ENCODE data around the gene CKAP5.
"Not testable (repeated sequence)": the region's sequence is repeated elsewhere in the genome, so short reads cannot be mapped to it uniquely, and the experiment has no call there.

The CKAP5 gene

DNA sequence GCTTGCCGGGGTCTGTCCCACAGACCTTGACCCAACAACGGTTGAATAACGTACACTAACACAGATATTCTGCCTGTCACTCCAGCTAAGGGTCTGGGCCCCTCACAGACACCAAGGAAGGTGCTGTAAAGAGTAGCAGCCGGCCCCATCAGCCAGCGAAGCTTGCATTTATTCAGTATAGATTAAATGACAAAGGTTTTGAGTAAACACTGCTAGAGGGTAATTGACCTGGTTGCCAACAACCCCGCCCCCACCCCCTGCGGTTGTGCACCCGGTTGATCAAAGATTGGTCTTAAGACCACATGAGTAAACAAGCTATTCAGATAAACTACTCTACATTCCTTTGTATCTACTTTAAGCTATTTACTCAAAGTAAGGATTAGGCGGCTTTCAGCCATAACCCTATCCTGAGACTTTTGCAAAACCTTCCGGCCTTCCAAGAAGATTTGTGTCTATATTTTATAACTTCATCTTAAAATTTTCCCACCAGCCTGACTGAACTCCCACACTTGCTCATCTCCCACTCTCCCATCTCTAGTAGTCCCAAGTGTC is 4.8 kb upstream of the CKAP5 start:
- no peak for DNase-seq

DNA sequence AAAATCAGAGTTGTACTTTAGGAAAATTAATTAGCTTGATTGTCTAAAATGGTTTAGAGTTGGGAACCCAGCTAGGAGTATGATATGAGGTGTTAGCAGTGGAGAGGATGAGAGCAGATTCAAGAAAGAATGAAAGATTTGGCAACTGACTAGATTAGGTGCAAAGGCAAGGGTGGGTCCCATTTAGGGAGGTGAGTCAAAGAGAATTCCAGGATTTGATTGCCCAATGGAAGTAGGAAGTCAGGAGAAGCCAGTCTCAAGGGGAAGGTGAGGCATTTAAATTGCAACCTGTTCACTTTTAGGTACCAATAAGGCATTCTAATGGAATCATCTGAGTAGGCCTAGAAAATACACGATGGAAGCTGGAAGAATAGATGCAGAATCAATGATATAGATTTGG is 3.6 kb upstream of the CKAP5 start:
- DNase-seq, result no peak

DNA sequence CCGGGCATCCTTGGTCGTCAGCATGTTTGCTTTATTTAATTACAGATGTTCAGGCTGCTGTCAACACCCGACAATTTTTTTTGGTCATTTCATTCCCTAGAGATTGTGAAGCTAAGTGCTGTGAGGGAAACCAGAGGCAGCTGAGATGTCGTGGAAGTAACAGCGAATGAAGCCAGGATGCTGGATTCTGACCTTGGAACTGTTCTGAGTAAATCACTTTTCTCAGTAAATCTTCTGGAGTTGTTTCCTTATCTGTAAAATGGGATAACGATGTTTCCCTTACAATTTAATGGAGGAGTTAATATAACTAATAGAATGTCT is 390 bp upstream of the CKAP5 start:
- no peak for DNase-seq

DNA sequence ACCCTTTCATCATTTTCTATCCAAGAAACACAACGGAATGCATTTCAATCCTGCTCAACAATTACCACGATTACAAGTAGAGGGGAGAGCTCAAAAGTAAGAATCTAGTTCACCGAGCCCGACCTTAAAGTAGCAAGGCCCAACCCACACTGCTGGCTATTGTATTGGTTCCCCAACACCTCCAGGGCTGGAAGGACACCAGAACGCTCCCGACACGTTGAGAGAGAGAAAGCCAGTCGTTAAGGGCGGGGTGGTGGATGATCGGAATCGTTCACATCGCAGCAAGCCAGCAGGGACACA is 690 bp downstream of the CKAP5 start:
- DNase-seq, result no peak

DNA sequence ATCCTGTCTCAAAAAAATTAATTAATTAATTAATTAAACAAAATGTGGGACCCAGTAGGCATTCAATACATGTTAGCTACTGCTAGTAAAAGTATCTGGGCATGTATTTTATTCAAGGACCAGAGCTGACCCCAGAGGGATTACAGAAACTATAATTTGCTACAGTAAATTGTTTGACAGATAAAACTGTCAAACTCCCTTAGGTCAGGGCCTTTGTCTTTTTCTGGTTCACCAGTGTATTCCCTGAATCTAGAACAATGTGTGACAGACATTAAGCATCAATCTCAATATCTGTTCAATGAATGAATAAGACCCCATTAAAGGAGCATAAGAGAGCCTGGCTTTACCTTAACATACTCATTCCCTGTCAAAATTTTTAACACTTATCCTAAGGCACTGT is 6.0 kb downstream of the CKAP5 start:
- DNase-seq, result no peak

DNA sequence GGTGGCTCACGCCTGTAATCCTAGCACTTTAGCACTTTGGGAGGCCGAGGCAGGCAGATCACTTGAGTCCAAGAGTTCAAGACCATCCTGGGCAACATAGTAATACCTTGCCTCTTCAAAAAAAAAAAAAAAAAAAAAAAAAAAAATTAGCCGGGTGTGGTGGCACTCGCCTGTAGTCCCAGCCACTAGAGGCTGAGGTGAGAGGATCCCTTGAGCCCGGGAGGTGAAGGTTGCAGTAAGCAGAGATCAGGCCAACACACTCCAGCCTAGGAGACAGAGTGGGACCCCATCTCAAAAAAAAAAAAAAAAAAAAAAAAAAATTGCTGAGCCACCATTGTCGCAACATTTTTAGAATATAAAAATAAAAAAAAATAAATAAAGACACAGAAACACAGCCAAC is 7.6 kb downstream of the CKAP5 start:
- DNase-seq, result no peak

DNA sequence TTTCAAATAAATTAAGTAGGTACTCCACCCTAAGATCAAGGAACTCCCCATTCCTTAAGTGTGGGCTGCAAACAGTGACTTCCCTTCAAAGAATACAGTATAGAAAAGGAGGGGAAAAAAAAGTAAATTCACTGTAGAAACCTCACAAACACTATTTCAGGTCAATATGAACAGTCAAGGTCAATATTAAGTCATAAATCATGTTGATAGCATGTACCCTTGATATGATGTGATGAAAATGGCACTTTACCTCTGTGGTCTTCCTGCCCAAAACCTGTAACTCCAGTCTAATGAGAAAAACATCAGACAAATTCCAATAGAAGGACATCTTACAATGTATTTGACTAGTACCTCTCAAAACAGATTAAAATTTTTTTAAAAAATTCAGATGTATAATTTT is 8.2 kb downstream of the CKAP5 start:
- no peak for DNase-seq

DNA sequence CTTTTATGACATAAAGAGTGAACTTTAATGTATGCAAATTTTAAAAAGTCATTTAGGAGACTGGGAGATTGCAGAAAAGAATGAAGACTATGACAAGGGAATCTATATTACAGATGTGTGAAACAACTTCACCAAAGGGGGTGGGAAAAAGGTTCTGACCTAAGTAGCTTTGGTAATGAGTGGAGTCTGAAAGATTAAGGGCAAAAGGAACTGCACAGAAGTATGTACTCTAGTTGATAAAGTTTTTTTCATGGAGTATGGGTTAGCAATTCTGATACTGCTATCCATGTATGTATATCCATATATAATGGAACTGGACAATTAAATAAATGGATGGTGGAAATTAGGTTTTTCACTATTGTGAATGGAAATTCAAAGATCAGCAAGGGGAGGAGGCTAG is 9.2 kb downstream of the CKAP5 start:
- DNase-seq, result no peak

DNA sequence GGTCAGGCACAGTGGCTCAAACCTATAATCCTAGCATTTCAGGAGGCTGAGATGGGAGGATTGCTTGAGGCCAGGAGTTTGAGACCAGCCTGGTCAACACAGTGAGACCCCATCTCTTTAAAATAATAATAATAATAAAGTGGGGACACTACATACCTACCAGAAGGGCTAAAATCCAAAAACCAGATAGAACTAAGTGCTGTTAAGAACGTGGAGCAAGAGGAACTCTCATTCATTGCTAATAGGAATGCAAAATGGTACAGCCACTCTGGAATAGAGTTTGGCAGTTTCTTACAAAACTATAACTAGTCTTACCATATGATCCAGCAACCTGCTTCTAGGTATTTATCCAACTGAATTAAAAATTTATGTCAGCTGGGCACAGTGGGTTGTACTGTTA is 9.6 kb downstream of the CKAP5 start:
- no peak for DNase-seq

DNA sequence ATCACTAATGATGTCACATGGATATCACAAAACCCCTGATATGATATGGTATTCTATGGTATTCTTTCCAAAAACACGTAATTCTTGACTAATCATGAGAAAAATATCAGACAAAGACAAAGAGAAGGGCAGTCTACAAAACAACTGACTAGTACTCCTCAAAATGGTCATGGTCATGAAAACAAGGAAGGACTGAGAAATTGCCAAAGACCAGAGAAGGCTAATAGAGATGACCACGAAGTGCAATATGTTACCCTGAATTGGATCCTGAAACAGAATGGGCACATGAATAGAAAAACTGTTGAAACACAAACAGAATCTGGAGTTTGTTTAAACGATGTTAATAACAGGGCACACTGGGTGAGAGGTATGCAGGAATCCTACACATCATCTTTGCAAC is 10.2 kb downstream of the CKAP5 start:
- DNase-seq, result peak; percentile 36

DNA sequence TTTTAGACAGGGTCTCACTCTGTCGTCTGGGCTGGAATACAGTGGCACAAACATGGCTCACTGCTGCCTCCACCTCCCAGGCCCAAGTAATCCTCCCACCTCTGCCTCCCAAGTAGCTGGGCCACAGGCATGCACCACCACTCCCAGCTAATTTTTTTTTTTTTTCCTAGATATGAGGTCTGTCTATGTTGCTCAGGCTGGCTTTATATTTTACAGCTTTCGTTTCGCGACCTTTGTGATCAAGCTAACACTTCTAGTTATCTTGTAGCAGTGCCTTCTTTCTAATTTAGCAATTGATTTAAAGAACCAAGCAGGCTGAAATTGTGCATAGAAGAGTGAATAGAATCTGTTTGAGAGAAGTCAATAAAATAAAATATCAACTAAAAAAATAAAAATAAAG is 11.3 kb downstream of the CKAP5 start:
- no peak for DNase-seq

DNA sequence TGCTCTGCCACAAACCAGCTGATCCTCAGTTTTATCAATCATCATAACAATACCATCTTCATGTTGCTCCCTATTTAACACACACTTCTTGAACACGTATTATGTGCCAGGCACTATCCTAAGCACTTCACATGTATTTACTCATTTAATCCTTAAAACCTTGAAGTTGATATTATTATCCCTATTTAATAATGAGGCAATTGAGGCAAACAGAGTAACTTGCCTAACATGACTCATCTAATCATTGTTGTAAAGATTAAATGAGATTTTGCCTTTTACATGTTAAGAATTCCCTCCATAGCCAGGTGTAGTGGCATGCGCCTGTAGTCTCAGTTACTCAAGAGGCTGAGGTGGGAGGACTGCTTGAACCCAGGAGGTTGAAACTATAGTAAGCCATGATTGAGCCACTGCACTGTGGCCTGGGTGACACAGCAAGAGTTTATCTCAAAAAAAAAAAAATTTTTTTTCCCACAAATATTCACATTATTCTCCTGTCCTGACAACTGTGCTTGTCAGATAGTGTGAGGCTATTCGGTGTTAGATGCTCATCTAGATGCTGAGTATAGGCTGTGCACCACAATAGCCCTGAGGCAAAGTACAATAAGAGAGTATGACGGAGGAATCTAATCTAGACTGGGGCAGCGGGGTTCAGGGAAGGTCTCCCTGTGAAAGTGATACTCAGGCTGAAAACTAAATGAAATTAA is 13.4 kb downstream of the CKAP5 start:
- DNase-seq, result no peak

DNA sequence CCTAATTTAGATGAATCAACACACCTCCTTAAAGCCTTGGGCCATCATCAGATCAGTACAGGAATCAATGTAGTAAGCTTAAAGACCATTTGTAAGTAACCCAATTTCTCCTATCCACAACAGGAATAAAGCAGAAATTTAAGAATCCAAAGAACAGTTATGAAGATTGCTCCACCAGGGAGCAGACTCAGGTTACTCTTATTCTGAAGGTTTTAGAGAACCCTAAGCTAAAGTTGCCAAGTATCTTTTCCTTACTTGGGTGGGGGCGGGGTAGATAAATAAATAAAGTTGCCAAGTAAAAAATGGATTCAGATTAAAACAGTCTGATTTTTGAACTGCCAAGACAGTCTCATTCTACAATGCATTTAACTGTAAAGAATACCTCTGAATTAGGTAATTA is 18.1 kb downstream of the CKAP5 start:
- DNase-seq, result no peak

DNA sequence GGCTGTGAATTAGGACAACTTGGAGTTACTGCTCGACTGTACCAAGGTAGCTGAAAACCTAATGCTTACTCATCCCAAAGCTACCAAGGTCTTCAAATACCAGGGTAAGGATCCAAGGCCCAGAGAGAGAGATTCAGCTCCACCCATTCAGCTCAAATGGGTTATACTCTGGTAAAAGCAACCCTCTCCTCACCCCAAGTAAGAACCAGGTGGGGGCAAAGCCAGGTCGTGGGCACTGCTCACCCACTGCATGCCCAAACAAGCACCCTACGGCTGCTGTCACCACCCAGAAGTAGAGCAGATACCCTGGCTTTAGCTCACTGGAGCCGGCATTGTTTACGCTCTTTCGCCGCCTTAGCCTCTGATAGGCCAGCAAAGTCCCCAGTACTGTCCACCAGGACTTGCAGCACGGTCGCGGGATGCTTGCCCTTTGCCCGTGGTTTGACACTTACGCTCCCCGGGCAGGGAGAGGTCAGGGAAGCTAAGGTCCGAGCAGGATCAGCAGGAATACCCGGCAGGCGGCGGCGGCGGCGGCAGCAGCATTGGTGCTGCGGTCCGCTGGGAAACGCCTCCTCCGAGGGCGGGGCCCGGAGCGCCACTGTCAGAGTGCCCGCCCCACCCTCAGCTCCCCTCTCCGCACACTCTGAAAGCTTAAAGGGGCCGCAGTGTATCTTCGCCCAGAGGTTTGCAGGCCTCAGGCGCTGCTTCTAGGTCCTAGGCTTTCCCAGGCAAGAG is 19.6 kb downstream of the CKAP5 start:
- DNase-seq, result peak; percentile 69

DNA sequence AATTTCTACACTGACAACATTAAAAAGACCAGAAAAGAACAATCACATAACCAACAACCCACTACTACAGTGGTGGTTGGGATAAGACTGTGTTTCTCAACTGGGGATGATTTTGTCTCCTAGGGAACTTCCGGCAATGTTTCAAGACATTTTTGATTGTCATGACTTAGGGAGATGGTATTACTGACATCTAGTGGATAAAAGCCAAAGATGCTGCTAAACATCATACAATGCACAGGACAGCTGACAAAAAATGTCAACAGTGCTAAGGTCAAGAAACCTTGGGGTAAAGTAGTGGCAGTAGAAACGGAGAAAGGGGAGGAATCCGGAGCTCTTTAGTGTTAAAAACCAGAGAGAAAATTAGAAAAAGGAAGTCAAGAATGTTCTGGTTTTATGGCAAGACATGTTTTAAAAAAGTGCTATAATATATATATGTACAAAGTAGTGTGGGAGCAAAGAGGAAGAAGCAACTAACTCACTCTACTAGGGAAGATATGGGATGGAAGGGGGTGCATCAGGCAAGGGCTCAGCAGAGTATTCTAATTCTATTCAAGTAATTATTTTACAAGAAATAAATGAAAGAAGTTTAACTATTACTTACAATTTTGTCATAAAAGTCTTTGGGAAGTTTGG is 37.2 kb downstream of the CKAP5 start:
- DNase-seq, result peak; percentile 62

DNA sequence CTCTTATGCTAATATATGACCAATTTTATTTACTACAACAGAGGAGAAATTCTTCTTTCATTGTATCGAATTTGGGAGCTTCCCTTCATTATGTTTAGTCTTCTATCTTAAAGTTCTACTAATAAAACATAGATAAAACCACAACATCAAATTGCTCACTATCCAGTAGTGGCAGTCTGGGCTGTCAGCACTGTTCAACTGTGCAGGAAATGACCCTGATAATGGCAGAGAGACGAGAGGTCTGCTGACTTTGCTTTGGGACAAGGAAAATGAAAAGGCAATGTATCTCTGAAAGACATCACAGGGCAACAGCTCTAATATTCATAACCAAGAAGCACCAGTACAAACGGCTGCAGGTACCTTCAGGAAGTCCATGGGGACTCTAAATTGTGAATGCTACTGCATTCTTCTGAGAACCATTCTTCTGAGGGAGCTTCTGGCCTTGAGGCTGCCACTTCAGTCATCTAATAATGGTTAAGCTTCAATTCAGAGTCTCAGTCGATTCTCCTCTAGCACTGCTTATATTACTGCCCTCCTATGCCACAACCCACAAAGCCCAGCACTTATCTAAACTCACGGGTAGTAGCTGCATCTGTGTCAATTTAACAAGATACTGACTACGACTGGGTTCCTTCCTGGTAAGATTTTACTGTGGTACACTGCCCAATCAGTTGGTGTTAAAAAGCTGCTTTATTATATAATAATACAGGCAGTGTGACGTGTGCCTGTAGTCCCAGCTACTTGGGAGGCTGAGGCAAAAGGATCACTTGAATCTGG is 44.2 kb downstream of the CKAP5 start:
- DNase-seq, result no peak

DNA sequence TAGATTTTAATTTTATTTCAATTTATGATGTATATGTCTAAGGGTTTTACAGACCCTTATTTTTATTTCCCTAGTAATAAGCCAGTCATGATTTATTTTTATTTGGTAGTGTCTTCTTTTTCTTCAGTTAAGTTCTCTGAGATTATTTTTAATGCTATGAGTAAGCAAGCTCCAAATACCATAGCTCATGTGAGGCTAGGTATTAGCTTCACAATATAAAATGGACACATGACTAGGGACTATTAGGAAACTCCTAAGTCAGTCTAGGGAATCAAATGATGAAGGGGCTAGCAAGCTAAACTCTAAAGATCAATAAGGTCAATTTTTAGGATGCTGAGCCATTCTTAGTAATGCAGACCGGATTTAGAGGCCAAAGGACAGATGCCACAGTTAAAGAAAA is 45.9 kb downstream of the CKAP5 start:
- DNase-seq, result no peak

DNA sequence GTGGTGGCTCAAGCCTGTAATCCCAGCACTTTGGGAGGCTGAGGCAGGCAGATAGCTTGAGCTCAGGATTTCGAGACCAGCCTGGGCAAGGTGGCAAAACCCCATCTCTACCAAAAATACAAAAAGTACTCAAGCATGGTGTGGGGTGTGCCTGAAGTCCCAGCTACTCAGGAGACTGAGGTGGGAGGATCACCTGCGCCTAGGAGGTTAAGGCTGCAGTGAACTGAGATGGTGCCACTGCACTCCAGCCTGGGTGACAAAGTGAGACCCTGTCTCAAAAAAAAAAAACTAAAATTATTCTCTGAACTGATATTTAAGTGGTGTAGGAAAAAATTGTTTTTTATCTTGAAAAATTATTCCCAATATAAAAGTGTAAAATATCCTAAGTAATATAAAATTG is 46.4 kb downstream of the CKAP5 start:
- not testable (repeated sequence) for DNase-seq

DNA sequence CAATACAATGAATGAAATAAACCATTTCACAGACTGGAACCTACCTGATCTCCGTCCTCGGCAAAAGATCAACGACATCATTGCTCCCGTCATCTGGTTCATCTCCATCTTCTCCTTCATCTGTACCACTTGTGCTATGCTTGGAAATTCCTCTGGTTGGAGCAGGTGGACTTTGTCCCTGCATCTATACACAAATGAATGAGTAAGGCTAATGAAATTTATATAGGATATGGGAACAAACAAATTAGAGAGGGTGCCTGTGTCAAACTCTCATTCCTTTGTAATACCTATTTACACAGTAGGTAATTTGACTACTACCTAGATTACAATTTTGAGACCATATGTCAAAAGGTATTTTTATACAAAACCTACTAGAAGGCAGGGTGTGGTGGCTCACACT is 67.7 kb downstream of the CKAP5 start:
- no peak for DNase-seq

DNA sequence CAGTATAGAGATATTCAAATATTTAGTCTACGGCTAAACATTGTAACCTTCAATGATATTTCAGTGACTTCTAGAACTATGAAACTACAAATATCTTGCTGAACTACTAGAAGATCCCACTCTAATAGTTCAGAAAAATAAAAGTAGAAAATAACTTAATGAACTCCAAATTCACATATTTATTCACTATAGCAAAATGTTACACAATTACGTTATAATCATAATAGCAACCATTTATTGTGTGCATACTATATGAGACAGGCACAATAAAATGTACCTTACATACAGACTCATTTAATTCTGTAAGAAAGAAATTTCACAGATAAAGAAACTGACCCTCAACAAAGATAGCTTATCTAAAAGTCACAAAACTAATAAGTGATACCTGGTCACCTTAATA is 69.2 kb downstream of the CKAP5 start:
- DNase-seq, result no peak

DNA sequence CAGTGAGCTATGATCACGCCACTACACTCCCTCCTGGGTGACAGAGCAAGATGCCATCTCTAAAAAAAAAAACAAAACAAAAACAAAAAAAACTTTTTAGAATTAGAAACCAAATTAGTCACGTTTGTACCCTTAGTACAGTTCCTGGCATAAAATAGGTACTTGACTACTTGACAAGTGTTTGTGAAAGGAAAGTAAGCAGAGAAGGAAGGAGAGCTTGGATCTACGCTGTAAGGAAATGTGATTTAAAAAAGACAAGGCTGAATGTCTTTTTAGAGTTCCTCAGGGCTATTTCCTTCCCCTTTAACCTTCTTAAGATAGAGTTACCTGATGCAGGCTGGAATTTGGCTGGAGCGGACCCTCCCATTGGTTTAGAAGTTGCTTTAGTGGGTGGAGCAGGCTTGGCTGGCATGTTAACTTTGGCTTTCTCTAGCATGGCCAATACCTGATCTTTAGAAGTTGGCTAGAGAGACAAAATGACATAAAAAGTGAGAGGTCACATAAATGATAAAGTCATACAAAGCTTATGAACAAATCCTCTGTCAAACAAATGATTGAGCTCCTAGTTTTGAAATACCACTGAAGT is 76.4 kb downstream of the CKAP5 start:
- no peak for DNase-seq

DNA sequence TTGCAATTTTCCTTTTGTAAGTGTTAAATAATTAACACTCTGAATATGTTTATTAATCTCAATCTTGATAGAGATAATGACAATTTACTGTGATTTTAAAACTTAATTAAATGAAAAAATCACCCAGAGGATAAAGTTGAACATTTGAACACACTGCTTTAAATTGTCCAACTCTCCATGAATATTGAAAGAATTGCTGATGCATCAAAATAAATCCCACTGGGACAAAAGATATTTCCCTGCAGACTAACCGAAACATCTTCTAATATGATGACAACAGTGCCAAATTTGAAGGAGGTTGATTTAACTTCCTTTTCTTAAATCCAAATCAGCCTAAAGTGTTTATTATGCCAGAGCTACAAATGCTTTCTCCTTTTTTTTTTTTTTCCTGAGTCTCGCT is 79.4 kb downstream of the CKAP5 start:
- no peak for DNase-seq

DNA sequence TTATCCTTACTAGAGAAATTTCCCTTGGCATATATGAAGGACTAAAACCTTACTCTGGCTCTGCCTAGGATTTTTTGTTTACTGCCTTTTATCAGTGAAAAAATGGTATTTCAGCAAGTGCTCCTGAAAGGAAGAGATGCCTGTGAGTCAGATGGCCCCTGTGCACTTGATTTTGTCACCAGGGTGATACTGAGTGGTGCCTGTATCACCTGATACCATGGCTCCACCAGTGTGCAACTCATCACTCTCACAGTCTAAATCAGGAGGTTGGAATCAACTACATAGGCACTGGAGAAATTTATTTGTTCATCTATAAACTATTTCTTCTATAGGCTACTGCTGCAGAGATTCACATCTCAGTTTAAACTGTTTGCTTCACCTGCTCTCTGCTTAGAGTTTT is 83.8 kb downstream of the CKAP5 start:
- DNase-seq, result no peak
